K562 (cell line): ENCODE data around the gene ANKS1B. TPM values are rescaled to one million over a fixed set of nuclear protein-coding genes. Genes with fewer than 3 reads are reported as not detected.

Source experiments
- ATAC-seq: fragments of 200-7000 bp; cut with Tn5 transposase; 3 replicates; pipeline ENCODE4 v1.9.1; 2020; ENCODE audit warnings: moderate library complexity
- BruUV-seq: library from RNA; stranded (reverse); fragments of 400-500 nt; replicated peaks from 2 replicates; lab custom pipeline; 2021; lab: Mats Ljungman, UMichigan
- CTCF ChIA-PET: fragments of 300-600 bp; formaldehyde crosslinking; extraction: SDS; loops from one replicate; lab custom pipeline; 2021; ENCODE audit warnings: low intra/inter-chr PET ratio; lab: Yijun Ruan, JAX
- POLR2A ChIA-PET: fragments of 300-600, 350-650 bp; sonication (Branson Sonifier 250); formaldehyde crosslinking; extraction: SDS; loops from one replicate; lab custom pipeline; 2021; ENCODE audit warnings: antibody characterized with exemption, inconsistent platforms; lab: Yijun Ruan, JAX
- DNase-seq, 4 experiments: peaks; one replicate each; pipeline versions ENCODE4 v3.0.0 to v3.0.0-alpha.2; 2011 to 2018; ENCODE audit warnings: low spot score in 3 of 4, mixed read lengths in 3 of 4; ENCODE audit errors: extremely low read depth in 1 of 4
- FAIRE-seq: peaks from 2 replicates; lab custom pipeline; 2011; peaks lifted over from hg19 to GRCh38; lab: Jason Lieb, UNC
- H2AFZ ChIP-seq: 2 replicates; pipeline ENCODE4 v1.6.0; 2011; ENCODE audit warnings: low read depth, low read length, control low read depth, inconsistent platforms
- H3K27ac ChIP-seq: fragments of 200-600 bp; 3 replicates; pipeline ENCODE4 v1.8.0; 2011; ENCODE audit warnings: low read depth, mild to moderate bottlenecking, control low read depth, inconsistent platforms, low read length, moderate library complexity, mixed read lengths; ENCODE audit errors: extremely low read depth
- H3K27me3 ChIP-seq, 2 experiments: fragments of 300-600 bp in 1 of 2; 2 replicates in 1 of 2; 3 replicates in 1 of 2; pipeline versions ENCODE4 v1.6.0 to v1.8.0; 2011; ENCODE audit warnings: inconsistent platforms in 2 of 2, low read length in 2 of 2, mild to moderate bottlenecking in 1 of 2, mixed read lengths in 1 of 2, moderate library complexity in 1 of 2; ENCODE audit not compliant: control insufficient read depth in 2 of 2, insufficient read depth in 2 of 2
- H3K36me3 ChIP-seq: fragments of 300-600 bp; 3 replicates; pipeline ENCODE4 v1.8.0; 2011; ENCODE audit warnings: mild to moderate bottlenecking, low read length, inconsistent platforms; ENCODE audit not compliant: control insufficient read depth, insufficient read depth
- H3K4me1 ChIP-seq, 2 experiments: fragments of 200-600 bp in 1 of 2; replicated peaks in 1 of 2; 2 replicates in 1 of 2; 3 replicates in 1 of 2; pipeline versions ENCODE4 v1.5.1 to v1.8.0; 2011; ENCODE audit warnings: inconsistent platforms in 2 of 2, low read length in 2 of 2, mild to moderate bottlenecking in 1 of 2, mixed read lengths in 1 of 2, moderate library complexity in 1 of 2; ENCODE audit not compliant: control insufficient read depth in 2 of 2, insufficient read depth in 2 of 2
- H3K4me2 ChIP-seq: 2 replicates; pipeline ENCODE4 v1.6.1; 2011; ENCODE audit warnings: low read length, control low read depth, inconsistent platforms, mixed read lengths; ENCODE audit not compliant: insufficient read depth
- H3K4me3 ChIP-seq: fragments of 200-600 bp; sonication (generic), shearing (Covaris generic); 2 replicates; pipeline ENCODE4 v1.5.1; 2016; ENCODE audit warnings: control low read depth, inconsistent platforms
- H3K79me2 ChIP-seq: fragments of 200-600 bp; 3 replicates; pipeline ENCODE4 v1.8.0; 2011; ENCODE audit warnings: low read length, inconsistent platforms; ENCODE audit not compliant: control insufficient read depth, insufficient read depth
- H3K9ac ChIP-seq, 2 experiments: 2 replicates each; pipeline versions ENCODE4 v1.6.0 to v1.6.1; 2011; ENCODE audit warnings: low read depth in 2 of 2, low read length in 2 of 2, control low read depth in 1 of 2, inconsistent platforms in 1 of 2, mild to moderate bottlenecking in 1 of 2, mixed read lengths in 1 of 2; ENCODE audit not compliant: insufficient read depth in 1 of 2
- H3K9me1 ChIP-seq: one replicate; pipeline ENCODE4 v1.6.0; 2011; ENCODE audit warnings: inconsistent platforms, mild to moderate bottlenecking, low read length, moderate library complexity; ENCODE audit not compliant: control insufficient read depth, insufficient read depth
- H3K9me3 ChIP-seq: replicated peaks from 2 replicates; pipeline ENCODE4 v1.5.1; 2011; ENCODE audit warnings: low read depth, low read length, inconsistent platforms; ENCODE audit not compliant: control insufficient read depth, insufficient read depth
- H4K20me1 ChIP-seq: replicated peaks from 2 replicates; pipeline ENCODE4 v1.6.1; 2011; ENCODE audit warnings: low read length, inconsistent platforms, mixed read lengths; ENCODE audit not compliant: control insufficient read depth, insufficient read depth
- FOXJ2 ChIP-seq: fragments of 200-800 bp; sonication (Bioruptor generic); IDR thresholded peaks from 2 replicates; pipeline ENCODE4 v1.6.1; 2016; ENCODE audit warnings: missing genetic modification characterization, missing compliant biosample characterization
- HMBOX1 ChIP-seq: sonication (generic); IDR thresholded peaks from 2 replicates; pipeline ENCODE4 v1.6.1; 2016
- NELFE ChIP-seq: IDR thresholded peaks from 2 replicates; pipeline ENCODE4 v1.6.1; 2011; ENCODE audit warnings: mild to moderate bottlenecking; ENCODE audit not compliant: insufficient read depth, insufficient read length
- REST ChIP-seq, 2 experiments: fragments of 450-650 bp; formaldehyde crosslinking in 1 of 2; IDR thresholded peaks; 2 replicates each; pipeline versions ENCODE4 v1.4.0 to v1.6.1; 2014 to 2020; ENCODE audit warnings: mild to moderate bottlenecking in 2 of 2, borderline replicate concordance in 1 of 2, low read depth in 1 of 2
- ZNF140 ChIP-seq: fragments of 250-450 bp; sonication (Bioruptor Pico); IDR thresholded peaks from 2 replicates; pipeline ENCODE4 v1.8.0; 2021; ENCODE audit warnings: moderate library complexity, mild to moderate bottlenecking, inconsistent platforms
- WGBS: fragments of 100-300 bp; shearing (Covaris generic); methylation state at CpG from one replicate; pipeline ENCODE4 v1.1.6; 2016; ENCODE audit warnings: low coverage, mixed read lengths; ENCODE audit not compliant: insufficient coverage; ENCODE audit errors: missing lambda C conversion rate; 5-methylcytosine and 5-hydroxymethylcytosine counted together
- in situ Hi-C: fragments of 300-500 bp; cut with MboI; formaldehyde crosslinking; loops from 4 replicates; pipeline ENCODE4 v1.15.0; 2018; ENCODE audit warnings: inconsistent platforms, mixed read lengths
- intact Hi-C: fragments of 100-400 bp; cut with micrococcal nuclease; formaldehyde crosslinking; loops from 2 replicates; pipeline ENCODE4 v1.14.2; 2022
- polyA plus RNA-seq, 8 experiments: library from polyadenylated mRNA; depleted of rRNA in 4 of 8; stranded (reverse) in 5 of 8; unstranded in 3 of 8; fragments of >200 nt; fragmentation: Nextera tagmentation in 2 of 8; fragmentation: Illumina TruSeq in 1 of 8; extraction: Ambion mirVana in 2 of 8; extraction: Trizol in 1 of 8; gene quantifications; 2 replicates each; pipeline versions ENCODE4 v1.2.1 to v1.2.3, GENCODE V29; 2011 to 2014; ENCODE audit warnings: inconsistent platforms in 1 of 8, missing spikeins in 1 of 8
- total RNA-seq, 7 experiments: library from RNA; depleted of rRNA in 6 of 7; stranded (reverse); fragments of >200 nt in 6 of 7; fragmentation: Illumina TruSeq in 2 of 7; extraction: Trizol in 2 of 7; gene quantifications; 2 replicates each; pipeline versions ENCODE4 v1.2.1 to v1.2.3, GENCODE V29; 2011 to 2021; ENCODE audit warnings: low replicate concordance in 1 of 7

The ANKS1B gene
- total and polyA plus RNA-seq, 9 of the 15 experiments (the other 6 are each of a cell fraction or from before 2014, with no cell fraction given), result 0.04 to 0.47 (median 0.28) TPM; not detected in 4

- no peak overlapping the region for H3K27ac ChIP-seq
- WGBS, result 2% methylated on average over 4 of the region's 4 CpGs
- no peaks in the 10 kb centered on the region for H4K20me1 ChIP-seq
- H3K4me2 ChIP-seq, result no peak overlapping the region
- no peak overlapping the region for H3K4me3 ChIP-seq
- no peak overlapping the region for H3K9ac ChIP-seq
- ChIA-PET CTCF (no interaction called here), POLR2A (no interaction called here)
- no peak overlapping the region for H2AFZ ChIP-seq
- no peaks in the 10 kb centered on the region for H3K36me3 ChIP-seq
- in situ Hi-C loops, result no loop called here
- H3K9me3 ChIP-seq, result no peaks in the 10 kb centered on the region
- no peaks in the 10 kb centered on the region for H3K79me2 ChIP-seq
- FAIRE-seq (no peak), DNase-seq (no peak), ATAC-seq (no peak)
- no TSS peak for BruUV-seq
- peaks cover 9 to 10% of the 10 kb centered on the region in 2 experiments; a peak in 3 of 5 replicates for H3K27me3 ChIP-seq
- intact Hi-C loops, result no loop called here
- H3K9me1 ChIP-seq, result no peaks in the 10 kb centered on the region
- H3K4me1 ChIP-seq, result peaks cover 0 to 2% of the 10 kb centered on the region in 2 experiments; a peak in 1 of 5 replicates
- no peak for TF ChIP-seq NELFE
Observed at GRCh38 chr12:98780261-98780660, 1204.5 kb downstream of the ANKS1B start.

DNA sequence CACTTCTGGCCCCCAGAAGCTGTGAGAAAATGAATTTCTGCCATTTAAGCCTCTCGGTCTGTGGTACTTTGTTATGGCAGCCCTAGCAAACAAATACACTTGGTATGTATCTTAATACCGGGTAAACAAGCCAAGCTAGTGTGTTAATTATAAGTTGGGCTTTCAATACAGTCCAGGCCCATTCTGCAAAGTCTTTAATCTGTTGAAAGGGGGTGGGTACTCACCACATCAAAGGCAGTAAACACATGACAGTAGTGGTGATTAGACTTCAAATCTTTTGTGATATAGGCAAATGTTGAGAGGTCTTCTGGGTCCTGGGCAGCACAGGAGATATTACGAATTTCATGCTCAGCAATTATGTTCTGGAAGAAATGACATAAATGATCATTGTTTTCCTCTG is 1211.9 kb downstream of the ANKS1B start:
- BruUV-seq, result no TSS peak
- no peak for FAIRE-seq
- Histone ChIP-seq H3K9me3 (peaks cover 2% of the 10 kb centered on the region), H3K4me3 (no peak overlapping the region), H3K9me1 (no peaks in the 10 kb centered on the region), H3K36me3 (no peaks in the 10 kb centered on the region), H3K27ac (no peak overlapping the region), H3K9ac (no peak overlapping the region), H3K4me1 (no peaks in the 10 kb centered on the region), H4K20me1 (no peaks in the 10 kb centered on the region), H3K4me2 (no peak overlapping the region), H3K79me2 (no peaks in the 10 kb centered on the region), H3K27me3 (peaks cover under 1 to 2% of the 10 kb centered on the region in 2 experiments; a peak in 1 of 5 replicates), H2AFZ (no peak overlapping the region)
- WGBS, result 28% methylated on average over 3 of the region's 3 CpGs
- ChIA-PET CTCF (no interaction called here), POLR2A (interaction anchor here (0.7 kb wide), 1 partner anchor 204 kb away, joined by 3 read pairs; no protein-coding TSS in a partner anchor)
- ATAC-seq, result no peak
- intact Hi-C loops (no loop called here), in situ Hi-C loops (no loop called here)
- no peak for DNase-seq
- no peak for TF ChIP-seq FOXJ2 (tag)
- no peak for TF ChIP-seq REST (IDR thresholded peaks at IDR 0.05; ENCODE audit: borderline replicate concordance)
- TF ChIP-seq REST (CRISPR knock-in tag; IDR thresholded peaks at IDR 0.05; ENCODE audit: low read depth), result no peak
- no peak for TF ChIP-seq HMBOX1
- TF ChIP-seq ZNF140, result no peak
